Large intestine (tissue), 12 donors: ENCODE data around the gene CHAT. TPM values are rescaled to one million over a fixed set of nuclear protein-coding genes. Genes with fewer than 3 reads are reported as not detected.

Experiments used
- DNase-seq, 2 donors: peaks; one replicate each; pipeline versions ENCODE4 v3.0.0 to v3.0.0-alpha.2; 2013
- H3K27ac ChIP-seq: one replicate; pipeline ENCODE4 v1.5.1; 2013; ENCODE audit warnings: low read length
- H3K27me3 ChIP-seq: 2 replicates; pipeline ENCODE4 v1.6.1; 2013; ENCODE audit warnings: low read length; ENCODE audit not compliant: control insufficient read depth, insufficient read depth
- H3K36me3 ChIP-seq: 2 replicates; pipeline ENCODE4 v1.6.1; 2013; ENCODE audit warnings: low read length; ENCODE audit not compliant: control insufficient read depth, insufficient read depth
- H3K4me1 ChIP-seq: one replicate; pipeline ENCODE4 v1.6.1; 2013; ENCODE audit warnings: low read length; ENCODE audit not compliant: control insufficient read depth, insufficient read depth
- H3K4me3 ChIP-seq: one replicate; pipeline ENCODE4 v1.5.1; 2013; ENCODE audit warnings: low read length
- H3K9me3 ChIP-seq: one replicate; pipeline ENCODE4 v1.6.1; 2013; ENCODE audit warnings: mild to moderate bottlenecking, low read depth, low read length, moderate library complexity; ENCODE audit not compliant: control insufficient read depth
- WGBS: methylation state at CpG from one replicate; pipeline ENCODE4 v1.1.5; 2013; ENCODE audit warnings: low lambda C conversion rate; ENCODE audit not compliant: insufficient coverage; 5-methylcytosine and 5-hydroxymethylcytosine counted together
- long read RNA-seq, 11 donors: transcript quantifications; one replicate each; lab custom pipeline, GENCODE V29; 2026
- polyA plus RNA-seq: library from polyadenylated mRNA; unstranded; fragments of 120-200 nt; gene quantifications from one replicate; pipeline ENCODE4 v1.2.1, GENCODE V29; 2013

CHAT gene
- polyA plus RNA-seq = 0.96 TPM
- long read RNA-seq, donor 1 = 0 reads
- long read RNA-seq, donor 2 = 0 reads
- long read RNA-seq, donor 3 = 0 reads
- long read RNA-seq, donor 4 = 0 reads
- long read RNA-seq, donor 5 = 0 reads
- long read RNA-seq, donor 6 = 0 reads
- long read RNA-seq, donor 7 = 0 reads
- long read RNA-seq, donor 8 = 0 reads
- long read RNA-seq, donor 9 = 0 reads
- long read RNA-seq, donor 10 = 0 reads
- long read RNA-seq, donor 11 = 0 reads

GRCh38 chr10:49613882-49614241, at the start of gene CHAT:
CHAT (plus strand) TSS chr10:49614037; CDS start chr10:49614190, 153 bp downstream.
- Histone ChIP-seq H3K36me3 (no peaks in the 10 kb centered on the region), H3K4me3 (no peak within 1 kb of the TSS), H3K27ac (no peak within 1 kb of the TSS), H3K27me3 (peaks cover 96% of the 10 kb centered on the region), H3K4me1 (peaks cover 11% of the 10 kb centered on the region), H3K9me3 (peaks cover 24% of the 10 kb centered on the region)
- WGBS = no CpG with 5 or more reads among the region's 10 CpGs
- no peak for DNase-seq

- no peak overlapping the region for H3K4me3 ChIP-seq
- no peaks in the 10 kb centered on the region for H3K36me3 ChIP-seq
- H3K4me1 ChIP-seq = no peaks in the 10 kb centered on the region
- DNase-seq = no peak
- H3K27ac ChIP-seq = no peak overlapping the region
- H3K9me3 ChIP-seq = no peaks in the 10 kb centered on the region
- no CpG with 5 or more reads among the region's 4 CpGs for WGBS
- H3K27me3 ChIP-seq = peaks cover 8% of the 10 kb centered on the region
Measured at GRCh38 chr10:49564461-49565009, 49.3 kb upstream of the CHAT start.

- Histone ChIP-seq H3K27ac (no peak overlapping the region), H3K4me1 (no peaks in the 10 kb centered on the region)
- WGBS = no CpG with 5 or more reads among the region's 1 CpG
Measured at GRCh38 chr10:49567810-49568209, 46.0 kb upstream of the CHAT start.

DNA sequence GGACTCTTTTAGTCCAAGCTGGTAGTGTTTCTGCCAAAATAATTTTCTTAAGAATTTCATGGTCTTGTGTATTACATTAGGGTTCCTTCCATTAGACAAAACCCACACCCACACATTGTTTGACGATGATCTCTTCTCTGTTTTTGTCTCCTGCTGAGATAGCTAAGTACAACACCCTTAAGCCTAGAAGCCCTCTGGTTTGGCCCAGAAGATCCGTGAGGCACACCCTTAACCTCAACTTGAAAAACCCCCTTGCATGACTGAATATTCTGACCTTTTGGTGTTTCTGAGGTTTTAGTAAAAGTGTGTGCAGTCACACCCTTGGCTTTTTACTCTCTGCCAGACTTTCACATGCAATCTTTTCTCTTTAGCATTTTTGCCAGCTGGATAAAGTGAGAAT, 45.6 kb upstream of the CHAT start:
- Histone ChIP-seq H3K9me3 (no peaks in the 10 kb centered on the region), H3K27ac (no peak overlapping the region), H3K4me3 (no peak overlapping the region), H3K27me3 (peaks cover 9% of the 10 kb centered on the region), H3K4me1 (no peaks in the 10 kb centered on the region), H3K36me3 (no peaks in the 10 kb centered on the region)
- DNase-seq = no peak
- no CpG with 5 or more reads among the region's 2 CpGs for WGBS

More at GRCh38 chr10:49567810-49568209, 46.0 kb upstream of the CHAT start:
- Histone ChIP-seq H3K4me3 (no peak overlapping the region), H3K27me3 (peaks cover 9% of the 10 kb centered on the region), H3K36me3 (no peaks in the 10 kb centered on the region), H3K9me3 (no peaks in the 10 kb centered on the region)
- DNase-seq = no peak

DNA sequence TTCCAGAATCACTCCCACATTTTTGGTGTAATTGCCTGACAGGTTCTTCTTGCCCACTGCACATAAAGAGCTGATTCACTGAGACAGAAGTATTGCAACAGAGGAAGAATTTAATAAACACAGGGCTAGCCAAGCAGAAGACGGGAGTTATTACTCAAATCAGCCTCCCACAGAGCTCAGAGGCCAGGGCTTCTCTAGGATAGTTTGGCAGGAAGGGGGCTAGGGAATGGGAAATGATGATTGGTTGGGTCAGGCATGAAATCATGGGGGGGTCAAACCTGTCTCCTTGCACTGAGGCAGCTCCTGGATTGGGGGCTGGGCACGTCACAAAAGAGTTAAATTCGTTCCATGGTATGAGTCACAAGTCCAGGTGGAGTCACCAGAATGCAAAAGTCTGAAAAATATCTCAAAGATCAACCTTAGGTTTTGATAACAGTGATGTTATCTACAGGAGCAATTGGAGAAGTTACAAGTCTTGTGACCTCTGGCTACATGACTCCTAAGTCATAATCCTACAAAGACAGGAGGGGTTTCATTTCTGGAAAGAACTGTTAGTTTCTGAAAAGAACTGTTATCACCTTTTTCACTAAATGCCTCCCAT, 44.7 kb upstream of the CHAT start:
- Histone ChIP-seq H3K9me3 (no peaks in the 10 kb centered on the region), H3K27me3 (peaks cover 9% of the 10 kb centered on the region), H3K27ac (no peak overlapping the region), H3K4me1 (no peaks in the 10 kb centered on the region), H3K4me3 (no peak overlapping the region), H3K36me3 (no peaks in the 10 kb centered on the region)
- WGBS = no CpG with 5 or more reads among the region's 3 CpGs
- no peak for DNase-seq

- DNase-seq = no peak
- WGBS = no CpG with 5 or more reads among the region's 2 CpGs
- Histone ChIP-seq H3K9me3 (no peaks in the 10 kb centered on the region), H3K4me1 (no peaks in the 10 kb centered on the region), H3K27me3 (peaks cover 9% of the 10 kb centered on the region), H3K4me3 (no peak overlapping the region), H3K36me3 (no peaks in the 10 kb centered on the region), H3K27ac (no peak overlapping the region)
Measured at GRCh38 chr10:49571388-49571787, 42.4 kb upstream of the CHAT start.

DNA sequence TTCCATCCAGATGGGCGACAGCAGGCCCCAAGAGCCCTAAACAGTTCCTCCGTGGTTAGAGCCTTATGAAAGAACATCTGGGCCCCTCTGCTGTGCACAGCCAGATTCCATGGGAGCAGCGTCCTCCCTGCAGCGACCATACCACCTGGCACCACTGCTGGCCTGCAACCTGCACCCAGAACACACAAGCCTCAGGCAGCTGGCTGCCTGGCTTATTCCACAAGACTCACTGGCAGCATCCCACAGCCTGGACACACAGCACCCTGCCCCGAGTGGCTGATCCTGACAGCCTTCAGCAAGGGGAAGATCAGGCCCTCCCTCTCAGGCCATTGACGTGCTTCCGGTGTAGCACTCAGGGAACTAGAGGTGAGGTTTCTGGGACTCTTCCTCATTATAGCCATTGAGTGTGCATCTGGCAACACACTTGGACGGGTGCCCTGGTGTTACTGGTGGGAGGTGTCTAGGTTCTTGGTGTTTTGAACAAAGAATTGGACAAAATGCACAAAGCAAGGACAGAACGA, 41.2 kb upstream of the CHAT start:
- Histone ChIP-seq H3K4me3 (no peak overlapping the region), H3K36me3 (no peaks in the 10 kb centered on the region), H3K9me3 (no peaks in the 10 kb centered on the region), H3K27me3 (peaks cover 9% of the 10 kb centered on the region), H3K4me1 (no peaks in the 10 kb centered on the region), H3K27ac (no peak overlapping the region)
- WGBS = 100% methylated on average over 1 of the region's 9 CpGs
- DNase-seq = no peak

DNA sequence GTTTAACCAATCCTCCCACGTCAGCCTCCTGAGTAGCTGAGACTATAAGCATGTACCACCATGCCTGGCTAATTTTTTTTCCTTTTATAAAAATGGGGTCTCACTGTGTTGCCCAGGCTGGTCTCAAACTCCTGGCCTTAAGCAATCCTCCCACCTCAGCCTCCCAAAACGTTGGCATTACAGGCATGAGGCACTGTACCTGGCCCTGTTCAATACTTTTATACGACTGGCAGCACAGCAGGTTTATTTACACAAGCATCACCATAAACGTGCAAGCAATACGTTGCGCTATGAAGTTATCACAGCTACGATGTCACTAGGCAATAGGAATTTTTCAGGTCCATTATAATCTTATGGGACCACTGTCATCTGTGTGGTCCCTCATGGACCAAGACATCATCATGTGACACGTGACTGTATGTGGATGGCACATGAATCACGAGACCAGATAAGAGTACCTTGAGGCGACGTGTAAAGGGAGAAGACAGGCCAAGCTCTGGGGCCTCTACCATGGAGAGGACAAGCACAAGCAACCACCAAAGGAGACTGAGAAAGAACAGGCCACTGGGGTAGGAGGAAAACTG, 38.3 kb upstream of the CHAT start:
- no peak for DNase-seq
- Histone ChIP-seq H3K4me1 (no peaks in the 10 kb centered on the region), H3K27ac (no peak overlapping the region), H3K27me3 (peaks cover 4% of the 10 kb centered on the region), H3K9me3 (no peaks in the 10 kb centered on the region), H3K36me3 (no peaks in the 10 kb centered on the region), H3K4me3 (no peak overlapping the region)
- 100% methylated on average over 1 of the region's 11 CpGs for WGBS

DNA sequence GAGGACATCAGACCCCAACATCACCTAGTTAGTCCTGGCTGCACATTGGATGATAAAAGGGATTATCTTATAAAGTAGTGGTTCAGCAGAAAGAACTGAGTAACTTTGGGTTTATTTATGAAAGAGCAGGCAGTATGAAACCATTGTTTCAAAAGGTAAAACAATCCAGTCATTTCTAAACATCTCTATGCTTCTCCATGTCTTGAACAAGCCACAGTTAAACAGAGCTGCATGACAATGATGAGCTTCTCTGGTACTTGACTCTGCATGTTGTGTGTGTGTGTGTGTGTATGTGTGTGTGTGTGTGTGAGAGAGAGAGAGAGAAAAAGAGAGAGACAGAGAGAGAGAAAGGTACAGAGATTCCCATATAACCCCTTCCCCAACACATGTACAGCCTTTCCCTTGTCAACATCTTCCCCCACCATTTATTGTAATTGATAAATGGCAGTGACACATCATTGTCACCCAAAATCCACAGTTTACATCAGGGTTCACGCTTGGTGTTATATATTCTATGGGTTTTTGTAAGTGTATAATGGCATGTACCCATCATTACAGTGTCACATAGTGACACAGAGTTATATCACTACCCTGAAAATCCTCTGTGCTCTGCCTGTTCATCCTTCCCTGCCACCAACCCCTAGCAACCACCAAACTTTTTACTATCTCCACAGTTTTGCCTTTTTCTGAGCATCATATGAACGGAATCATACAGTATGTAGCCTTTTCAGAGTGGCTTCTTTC, 36.5 kb upstream of the CHAT start:
- Histone ChIP-seq H3K27ac (no peak overlapping the region), H3K4me1 (no peaks in the 10 kb centered on the region), H3K27me3 (peaks cover 3% of the 10 kb centered on the region), H3K9me3 (no peaks in the 10 kb centered on the region), H3K36me3 (no peaks in the 10 kb centered on the region), H3K4me3 (no peak overlapping the region)
- no peak for DNase-seq
- no CpG with 5 or more reads among the region's 2 CpGs for WGBS

DNA sequence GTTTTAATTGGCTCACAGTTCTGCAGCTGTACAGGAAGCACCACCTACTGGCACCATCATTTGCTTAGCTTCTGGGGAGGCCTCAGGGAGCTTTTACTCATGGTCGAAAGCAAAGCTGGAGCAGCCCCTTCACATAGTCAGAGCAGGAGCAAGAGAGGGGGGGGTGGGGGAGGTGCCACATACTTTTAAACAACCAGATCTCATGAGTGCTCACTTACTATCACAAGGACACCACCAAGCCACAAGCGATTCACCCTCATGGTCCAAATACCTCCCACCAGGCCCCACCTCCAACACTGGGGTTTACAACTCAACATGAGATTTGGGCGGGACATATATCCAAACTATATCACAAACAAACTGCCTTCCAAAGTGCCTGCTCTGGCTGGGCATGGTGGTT, 35.4 kb upstream of the CHAT start:
- no peak for DNase-seq
- Histone ChIP-seq H3K36me3 (no peaks in the 10 kb centered on the region), H3K4me3 (no peak overlapping the region), H3K27me3 (no peaks in the 10 kb centered on the region), H3K4me1 (no peaks in the 10 kb centered on the region), H3K9me3 (no peaks in the 10 kb centered on the region), H3K27ac (no peak overlapping the region)
- WGBS = no CpG with 5 or more reads among the region's 3 CpGs
